K562 (cell line): ENCODE measurements around the gene NTPCR. TPM values are rescaled to one million over a fixed set of nuclear protein-coding genes. Genes with fewer than 3 reads are reported as not detected.

Experiments used
- ATAC-seq: fragments of 200-7000 bp; cut with Tn5 transposase; 3 replicates; pipeline ENCODE4 v1.9.1; 2020; ENCODE audit warnings: moderate library complexity
- BruUV-seq: library from RNA; stranded (reverse); fragments of 400-500 nt; replicated peaks from 2 replicates; lab custom pipeline; 2021; lab: Mats Ljungman, UMichigan
- CTCF ChIA-PET: fragments of 300-600 bp; formaldehyde crosslinking; extraction: SDS; loops from one replicate; lab custom pipeline; 2021; ENCODE audit warnings: low intra/inter-chr PET ratio; lab: Yijun Ruan, JAX
- POLR2A ChIA-PET: fragments of 300-600, 350-650 bp; sonication (Branson Sonifier 250); formaldehyde crosslinking; extraction: SDS; loops from one replicate; lab custom pipeline; 2021; ENCODE audit warnings: antibody characterized with exemption, inconsistent platforms; lab: Yijun Ruan, JAX
- DNase-seq, 4 experiments: peaks; one replicate each; pipeline versions ENCODE4 v3.0.0 to v3.0.0-alpha.2; 2011 to 2018; ENCODE audit warnings: low spot score in 3 of 4, mixed read lengths in 3 of 4; ENCODE audit errors: extremely low read depth in 1 of 4
- FAIRE-seq: peaks from 2 replicates; lab custom pipeline; 2011; peaks lifted over from hg19 to GRCh38; lab: Jason Lieb, UNC
- H2AFZ ChIP-seq: 2 replicates; pipeline ENCODE4 v1.6.0; 2011; ENCODE audit warnings: low read depth, low read length, control low read depth, inconsistent platforms
- H3K27ac ChIP-seq: fragments of 200-600 bp; 3 replicates; pipeline ENCODE4 v1.8.0; 2011; ENCODE audit warnings: low read depth, mild to moderate bottlenecking, control low read depth, inconsistent platforms, low read length, moderate library complexity, mixed read lengths; ENCODE audit errors: extremely low read depth
- H3K27me3 ChIP-seq, 2 experiments: fragments of 300-600 bp in 1 of 2; 2 replicates in 1 of 2; 3 replicates in 1 of 2; pipeline versions ENCODE4 v1.6.0 to v1.8.0; 2011; ENCODE audit warnings: inconsistent platforms in 2 of 2, low read length in 2 of 2, mild to moderate bottlenecking in 1 of 2, mixed read lengths in 1 of 2, moderate library complexity in 1 of 2; ENCODE audit not compliant: control insufficient read depth in 2 of 2, insufficient read depth in 2 of 2
- H3K36me3 ChIP-seq: fragments of 300-600 bp; 3 replicates; pipeline ENCODE4 v1.8.0; 2011; ENCODE audit warnings: mild to moderate bottlenecking, low read length, inconsistent platforms; ENCODE audit not compliant: control insufficient read depth, insufficient read depth
- H3K4me1 ChIP-seq, 2 experiments: fragments of 200-600 bp in 1 of 2; replicated peaks in 1 of 2; 2 replicates in 1 of 2; 3 replicates in 1 of 2; pipeline versions ENCODE4 v1.5.1 to v1.8.0; 2011; ENCODE audit warnings: inconsistent platforms in 2 of 2, low read length in 2 of 2, mild to moderate bottlenecking in 1 of 2, mixed read lengths in 1 of 2, moderate library complexity in 1 of 2; ENCODE audit not compliant: control insufficient read depth in 2 of 2, insufficient read depth in 2 of 2
- H3K4me2 ChIP-seq: 2 replicates; pipeline ENCODE4 v1.6.1; 2011; ENCODE audit warnings: low read length, control low read depth, inconsistent platforms, mixed read lengths; ENCODE audit not compliant: insufficient read depth
- H3K4me3 ChIP-seq: fragments of 200-600 bp; sonication (generic), shearing (Covaris generic); 2 replicates; pipeline ENCODE4 v1.5.1; 2016; ENCODE audit warnings: control low read depth, inconsistent platforms
- H3K79me2 ChIP-seq: fragments of 200-600 bp; 3 replicates; pipeline ENCODE4 v1.8.0; 2011; ENCODE audit warnings: low read length, inconsistent platforms; ENCODE audit not compliant: control insufficient read depth, insufficient read depth
- H3K9ac ChIP-seq, 2 experiments: 2 replicates each; pipeline versions ENCODE4 v1.6.0 to v1.6.1; 2011; ENCODE audit warnings: low read depth in 2 of 2, low read length in 2 of 2, control low read depth in 1 of 2, inconsistent platforms in 1 of 2, mild to moderate bottlenecking in 1 of 2, mixed read lengths in 1 of 2; ENCODE audit not compliant: insufficient read depth in 1 of 2
- H3K9me1 ChIP-seq: one replicate; pipeline ENCODE4 v1.6.0; 2011; ENCODE audit warnings: inconsistent platforms, mild to moderate bottlenecking, low read length, moderate library complexity; ENCODE audit not compliant: control insufficient read depth, insufficient read depth
- H3K9me3 ChIP-seq: replicated peaks from 2 replicates; pipeline ENCODE4 v1.5.1; 2011; ENCODE audit warnings: low read depth, low read length, inconsistent platforms; ENCODE audit not compliant: control insufficient read depth, insufficient read depth
- H4K20me1 ChIP-seq: replicated peaks from 2 replicates; pipeline ENCODE4 v1.6.1; 2011; ENCODE audit warnings: low read length, inconsistent platforms, mixed read lengths; ENCODE audit not compliant: control insufficient read depth, insufficient read depth
- ARNT ChIP-seq, 2 experiments: fragments of 450-650 bp; IDR thresholded peaks; 2 replicates each; pipeline ENCODE4 v1.6.1; 2016; ENCODE audit warnings: mild to moderate bottlenecking in 1 of 2
- ELK3 ChIP-seq: fragments of 450-650 bp; formaldehyde crosslinking; IDR thresholded peaks from 2 replicates; pipeline ENCODE4 v1.4.0; 2020; ENCODE audit warnings: mild to moderate bottlenecking
- FOXO4 ChIP-seq: fragments of 450-650 bp; formaldehyde crosslinking; IDR thresholded peaks from 2 replicates; pipeline ENCODE4 v1.4.0; 2020; ENCODE audit warnings: mild to moderate bottlenecking, moderate library complexity
- GABPB2 ChIP-seq: fragments of 250-450 bp; sonication (Bioruptor Pico); conservative IDR thresholded peaks from 2 replicates; pipeline ENCODE4 v1.5.1; 2021; ENCODE audit warnings: mild to moderate bottlenecking
- GTF2B ChIP-seq: IDR thresholded peaks from 2 replicates; pipeline ENCODE4 v1.6.1; 2011; ENCODE audit not compliant: insufficient read length; ENCODE audit errors: extremely low read depth
- HMG20A ChIP-seq: fragments of 450-650 bp; formaldehyde crosslinking; conservative IDR thresholded peaks from 2 replicates; pipeline ENCODE4 v1.4.0; 2020; ENCODE audit warnings: mild to moderate bottlenecking, mixed read lengths
- KHSRP ChIP-seq: fragments of 450-650 bp; IDR thresholded peaks from 2 replicates; pipeline ENCODE4 v1.6.1; 2017
- MTA3 ChIP-seq: fragments of 450-650 bp; formaldehyde crosslinking; IDR thresholded peaks from 2 replicates; pipeline ENCODE4 v1.6.1; 2017; ENCODE audit warnings: mild to moderate bottlenecking, borderline replicate concordance
- SREBF2 ChIP-seq: sonication (generic); formaldehyde crosslinking; IDR thresholded peaks from 2 replicates; pipeline ENCODE4 v1.4.0; 2020; ENCODE audit warnings: mild to moderate bottlenecking, missing genetic modification reagents
- TCF3 ChIP-seq: sonication (generic); formaldehyde crosslinking; IDR thresholded peaks from 2 replicates; pipeline ENCODE4 v1.4.0; 2020; ENCODE audit warnings: mild to moderate bottlenecking, missing genetic modification reagents
- WHSC1 ChIP-seq: IDR thresholded peaks from one replicate; pipeline ENCODE4 v1.6.1; 2012; ENCODE audit warnings: low read length, control low read depth, inconsistent platforms
- WGBS: fragments of 100-300 bp; shearing (Covaris generic); methylation state at CpG from one replicate; pipeline ENCODE4 v1.1.6; 2016; ENCODE audit warnings: low coverage, mixed read lengths; ENCODE audit not compliant: insufficient coverage; ENCODE audit errors: missing lambda C conversion rate; 5-methylcytosine and 5-hydroxymethylcytosine counted together
- in situ Hi-C: fragments of 300-500 bp; cut with MboI; formaldehyde crosslinking; loops from 4 replicates; pipeline ENCODE4 v1.15.0; 2018; ENCODE audit warnings: inconsistent platforms, mixed read lengths
- intact Hi-C: fragments of 100-400 bp; cut with micrococcal nuclease; formaldehyde crosslinking; loops from 2 replicates; pipeline ENCODE4 v1.14.2; 2022
- polyA plus RNA-seq, 8 experiments: library from polyadenylated mRNA; depleted of rRNA in 4 of 8; stranded (reverse) in 5 of 8; unstranded in 3 of 8; fragments of >200 nt; fragmentation: Nextera tagmentation in 2 of 8; fragmentation: Illumina TruSeq in 1 of 8; extraction: Ambion mirVana in 2 of 8; extraction: Trizol in 1 of 8; gene quantifications; 2 replicates each; pipeline versions ENCODE4 v1.2.1 to v1.2.3, GENCODE V29; 2011 to 2014; ENCODE audit warnings: inconsistent platforms in 1 of 8, missing spikeins in 1 of 8
- total RNA-seq, 7 experiments: library from RNA; depleted of rRNA in 6 of 7; stranded (reverse); fragments of >200 nt in 6 of 7; fragmentation: Illumina TruSeq in 2 of 7; extraction: Trizol in 2 of 7; gene quantifications; 2 replicates each; pipeline versions ENCODE4 v1.2.1 to v1.2.3, GENCODE V29; 2011 to 2021; ENCODE audit warnings: low replicate concordance in 1 of 7

NTPCR gene
- total and polyA plus RNA-seq, 9 of the 15 experiments (the other 6 are each of a cell fraction or from before 2014, with no cell fraction given), result 19.3 to 105 (median 48.8) TPM

- H3K4me2 ChIP-seq, result no peak overlapping the region
- H3K9ac ChIP-seq, result no peak overlapping the region
- no peak for DNase-seq
- no peak overlapping the region for H3K4me3 ChIP-seq
- no peak for FAIRE-seq
- ATAC-seq, result no peak
- H3K9me1 ChIP-seq, result no peaks in the 10 kb centered on the region
- no peaks in the 10 kb centered on the region for H3K36me3 ChIP-seq
- ChIA-PET CTCF (no interaction called here), POLR2A (no interaction called here)
- no peak for TF ChIP-seq GABPB2 (CRISPR knock-in tag)
- no peak for TF ChIP-seq FOXO4 (CRISPR knock-in tag)
- TF ChIP-seq ARNT (IDR thresholded peaks at IDR 0.05), result no peak
- no peak for TF ChIP-seq HMG20A
- TF ChIP-seq SREBF2 (CRISPR knock-in tag), result no peak
- TF ChIP-seq GTF2B, result no peak
- no peak for TF ChIP-seq ELK3 (CRISPR knock-in tag)
- TF ChIP-seq MTA3, result no peak
- no peak for TF ChIP-seq WHSC1
- TF ChIP-seq KHSRP, result no peak
- no peak for TF ChIP-seq TCF3 (CRISPR knock-in tag)
- intact Hi-C loops, result no loop called here
- no peaks in the 10 kb centered on the region for H3K79me2 ChIP-seq
- WGBS, result 29% methylated on average over 6 of the region's 6 CpGs
- no TSS peak for BruUV-seq
- in situ Hi-C loops, result no loop called here
- H3K27me3 ChIP-seq, result peaks cover 2 to 5% of the 10 kb centered on the region in 2 experiments; a peak in 1 of 5 replicates
- no peaks in the 10 kb centered on the region for H3K9me3 ChIP-seq
- peaks cover 0 to 9% of the 10 kb centered on the region in 2 experiments; a peak in 2 of 5 replicates for H3K4me1 ChIP-seq
- no peak overlapping the region for H2AFZ ChIP-seq
- H3K27ac ChIP-seq, result no peak overlapping the region
- H4K20me1 ChIP-seq, result no peaks in the 10 kb centered on the region
Measured at GRCh38 chr1:232936941-232937340, 13.5 kb upstream of the NTPCR start.
